ENCODE data around the gene RESP18. TPM values are rescaled to one million over a fixed set of nuclear protein-coding genes. Genes with fewer than 3 reads are reported as not detected.

Gene RESP18
- total and polyA plus RNA-seq, 2 donors (not counting 1 experiment from before 2014, with no cell fraction given): not detected

DNA sequence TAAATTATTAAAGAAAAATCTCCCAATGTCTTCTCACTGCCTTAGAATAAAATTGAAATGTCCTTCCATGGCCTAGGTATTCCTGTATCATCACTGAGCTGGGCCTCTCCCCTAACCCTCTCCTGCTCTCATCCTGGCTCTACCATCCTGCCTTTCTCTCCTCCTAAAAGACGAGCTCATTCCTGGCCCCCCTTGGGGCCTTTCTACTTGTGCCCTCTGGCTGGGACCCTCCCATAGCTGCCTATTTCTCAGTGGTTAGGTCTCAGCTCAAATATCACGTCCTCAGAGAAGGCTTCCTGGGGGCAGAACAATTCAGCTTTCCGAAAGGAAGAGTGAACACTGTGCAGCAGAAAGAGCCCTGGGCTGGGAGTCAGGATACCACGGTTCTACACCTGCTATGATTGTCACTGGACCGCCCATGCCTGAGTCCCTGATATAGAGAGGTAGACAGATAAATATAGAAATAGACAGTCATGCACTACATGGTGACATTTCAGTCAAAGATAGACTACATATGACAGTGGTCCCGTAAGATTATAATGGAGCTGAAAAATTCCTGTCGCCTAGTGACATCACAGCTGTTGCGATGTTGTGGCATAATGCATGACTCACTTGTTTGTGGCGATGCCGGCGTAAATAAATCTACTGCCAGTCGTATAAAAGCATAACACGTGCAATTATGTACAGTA lies 45.8 kb upstream of the RESP18 start:
- no peak overlapping the region for H3K4me2 ChIP-seq (ENCODE audit: extremely low read depth, insufficient read depth, low read length)
- TF ChIP-seq, protein P1, sequence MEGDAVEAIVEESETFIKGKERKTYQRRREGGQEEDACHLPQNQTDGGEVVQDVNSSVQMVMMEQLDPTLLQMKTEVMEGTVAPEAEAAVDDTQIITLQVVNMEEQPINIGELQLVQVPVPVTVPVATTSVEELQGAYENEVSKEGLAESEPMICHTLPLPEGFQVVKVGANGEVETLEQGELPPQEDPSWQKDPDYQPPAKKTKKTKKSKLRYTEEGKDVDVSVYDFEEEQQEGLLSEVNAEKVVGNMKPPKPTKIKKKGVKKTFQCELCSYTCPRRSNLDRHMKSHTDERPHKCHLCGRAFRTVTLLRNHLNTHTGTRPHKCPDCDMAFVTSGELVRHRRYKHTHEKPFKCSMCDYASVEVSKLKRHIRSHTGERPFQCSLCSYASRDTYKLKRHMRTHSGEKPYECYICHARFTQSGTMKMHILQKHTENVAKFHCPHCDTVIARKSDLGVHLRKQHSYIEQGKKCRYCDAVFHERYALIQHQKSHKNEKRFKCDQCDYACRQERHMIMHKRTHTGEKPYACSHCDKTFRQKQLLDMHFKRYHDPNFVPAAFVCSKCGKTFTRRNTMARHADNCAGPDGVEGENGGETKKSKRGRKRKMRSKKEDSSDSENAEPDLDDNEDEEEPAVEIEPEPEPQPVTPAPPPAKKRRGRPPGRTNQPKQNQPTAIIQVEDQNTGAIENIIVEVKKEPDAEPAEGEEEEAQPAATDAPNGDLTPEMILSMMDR (conservative IDR thresholded peaks at IDR 0.05 in 1 of 2, IDR thresholded peaks at IDR 0.05 in 1 of 2; ENCODE audit: low read depth in 1 of 2, low read length in 2 of 2): no peak
- no peak for TF ChIP-seq EZH2 (IDR thresholded peaks at IDR 0.05; ENCODE audit: low read length, missing control alignments)
- no peaks in the 10 kb centered on the region for H4K20me1 ChIP-seq (ENCODE audit: control insufficient read depth, extremely low read depth, insufficient read depth, low read length)
- H3K9me3 ChIP-seq (ENCODE audit: control insufficient read depth, insufficient read depth, low read depth, low read length): no peaks in the 10 kb centered on the region
- H3K4me3 ChIP-seq (replicated peaks in 1 of 4; ENCODE audit: control extremely low read depth in 1 of 4, insufficient read depth in 1 of 4, low read depth in 3 of 4, low read length in 4 of 4): no peak overlapping the region
- no peak overlapping the region for H3K27ac ChIP-seq (ENCODE audit: insufficient read depth, low read length)
- no peaks in the 10 kb centered on the region for H3K4me1 ChIP-seq (ENCODE audit: control insufficient read depth, extremely low read depth, insufficient read depth, low read length)
- H3K9ac ChIP-seq (ENCODE audit: insufficient read depth, low read length): no peak overlapping the region
- H3K27me3 ChIP-seq (ENCODE audit: control insufficient read depth, insufficient read depth, low read length): no peaks in the 10 kb centered on the region
- no peaks in the 10 kb centered on the region for H3K79me2 ChIP-seq (ENCODE audit: control insufficient read depth, insufficient read depth, low read length)
- no peak overlapping the region for H2AFZ ChIP-seq (ENCODE audit: low read length)
- no peak for DNase-seq (ENCODE audit: low read depth in 2 of 2)
- peaks cover 17% of the 10 kb centered on the region for H3K36me3 ChIP-seq (ENCODE audit: control insufficient read depth, insufficient read depth, low read length)

DNA sequence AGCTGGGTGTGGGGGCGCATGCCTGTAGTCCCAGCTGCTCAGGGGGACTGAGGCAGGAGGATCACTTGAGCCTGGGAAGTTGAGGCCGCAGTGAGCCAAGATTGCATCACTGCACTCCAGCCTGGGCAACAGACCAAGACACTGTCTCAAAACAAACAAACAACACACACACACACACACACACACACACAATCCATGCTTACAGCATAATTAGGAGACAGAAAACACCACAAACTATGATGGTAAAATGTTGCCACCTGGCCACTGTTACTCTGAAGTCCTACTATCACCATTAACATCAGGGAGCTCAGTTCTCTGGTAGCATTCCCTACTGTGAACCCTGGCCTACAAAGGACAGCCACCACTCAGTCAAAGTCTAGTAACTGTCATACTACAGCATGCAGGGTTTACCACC lies 36.9 kb upstream of the RESP18 start:
- Histone ChIP-seq H3K9me3 (ENCODE audit: control insufficient read depth, insufficient read depth, low read depth, low read length) (no peaks in the 10 kb centered on the region), H3K9ac (ENCODE audit: insufficient read depth, low read length) (no peak overlapping the region)

DNA sequence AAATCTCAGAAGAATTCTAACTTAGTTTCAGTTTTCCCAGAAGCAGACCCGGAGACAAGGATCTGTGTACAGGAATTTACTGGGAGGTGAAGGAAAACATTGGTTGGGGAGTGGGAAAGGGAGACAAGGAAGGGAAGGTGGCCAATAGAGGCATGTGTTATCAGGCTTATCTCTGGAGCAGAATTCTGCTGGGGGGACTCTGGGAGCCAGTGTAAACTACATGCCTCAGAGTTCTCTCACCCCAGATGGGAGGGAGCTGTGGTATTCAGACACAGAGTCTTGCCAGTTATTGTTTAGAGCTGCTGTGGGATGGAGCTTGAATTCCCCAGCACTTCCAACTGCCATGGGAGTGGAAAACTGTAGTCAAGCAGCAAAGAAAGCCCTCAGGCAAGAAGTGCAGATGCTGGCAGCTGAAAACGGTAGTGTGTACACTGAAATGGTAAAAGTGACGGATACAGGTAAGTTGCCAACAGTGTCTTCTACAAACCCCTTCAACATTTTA lies 36.2 kb upstream of the RESP18 start:
- Histone ChIP-seq H3K36me3 (ENCODE audit: control insufficient read depth, insufficient read depth, low read length) (no peaks in the 10 kb centered on the region), H3K9me3 (ENCODE audit: control insufficient read depth, insufficient read depth, low read depth, low read length) (no peaks in the 10 kb centered on the region), H3K9ac (ENCODE audit: insufficient read depth, low read length) (no peak overlapping the region), H3K4me2 (ENCODE audit: extremely low read depth, insufficient read depth, low read length) (peak overlapping the region; percentile 39), H3K4me1 (ENCODE audit: control insufficient read depth, extremely low read depth, insufficient read depth, low read length) (peaks cover 6% of the 10 kb centered on the region), H4K20me1 (ENCODE audit: control insufficient read depth, extremely low read depth, insufficient read depth, low read length) (no peaks in the 10 kb centered on the region), H2AFZ (ENCODE audit: low read length) (no peak overlapping the region), H3K79me2 (ENCODE audit: control insufficient read depth, insufficient read depth, low read length) (no peaks in the 10 kb centered on the region), H3K27me3 (ENCODE audit: control insufficient read depth, insufficient read depth, low read length) (no peaks in the 10 kb centered on the region), H3K27ac (ENCODE audit: insufficient read depth, low read length) (no peak overlapping the region), H3K4me3 (replicated peaks in 1 of 4; ENCODE audit: control extremely low read depth in 1 of 4, insufficient read depth in 1 of 4, low read depth in 3 of 4, low read length in 4 of 4) (peak overlapping the region in 2 of 4 experiments; percentile 17 to 25)
- no peak for TF ChIP-seq EZH2 (IDR thresholded peaks at IDR 0.05; ENCODE audit: low read length, missing control alignments)
- TF ChIP-seq, protein P1 (conservative IDR thresholded peaks at IDR 0.05 in 1 of 2, IDR thresholded peaks at IDR 0.05 in 1 of 2; ENCODE audit: low read depth in 1 of 2, low read length in 2 of 2): no peak
- DNase-seq (ENCODE audit: low read depth in 2 of 2): peak; percentile 78 to 96

More for the DNA sequence above, 36.9 kb upstream of the RESP18 start:
- no peak overlapping the region for H2AFZ ChIP-seq (ENCODE audit: low read length)
- peaks cover 6% of the 10 kb centered on the region for H3K4me1 ChIP-seq (ENCODE audit: control insufficient read depth, extremely low read depth, insufficient read depth, low read length)
- TF ChIP-seq EZH2 (IDR thresholded peaks at IDR 0.05; ENCODE audit: low read length, missing control alignments): no peak
- TF ChIP-seq, protein P1 (conservative IDR thresholded peaks at IDR 0.05 in 1 of 2, IDR thresholded peaks at IDR 0.05 in 1 of 2; ENCODE audit: low read depth in 1 of 2, low read length in 2 of 2): no peak
- no peaks in the 10 kb centered on the region for H3K27me3 ChIP-seq (ENCODE audit: control insufficient read depth, insufficient read depth, low read length)
- H3K27ac ChIP-seq (ENCODE audit: insufficient read depth, low read length): no peak overlapping the region
- H3K4me2 ChIP-seq (ENCODE audit: extremely low read depth, insufficient read depth, low read length): peak overlapping the region; percentile 13
- peak; percentile 74 to 86 for DNase-seq (ENCODE audit: low read depth in 2 of 2)
- H4K20me1 ChIP-seq (ENCODE audit: control insufficient read depth, extremely low read depth, insufficient read depth, low read length): no peaks in the 10 kb centered on the region
- no peaks in the 10 kb centered on the region for H3K79me2 ChIP-seq (ENCODE audit: control insufficient read depth, insufficient read depth, low read length)
- no peaks in the 10 kb centered on the region for H3K36me3 ChIP-seq (ENCODE audit: control insufficient read depth, insufficient read depth, low read length)
- no peak overlapping the region for H3K4me3 ChIP-seq (replicated peaks in 1 of 4; ENCODE audit: control extremely low read depth in 1 of 4, insufficient read depth in 1 of 4, low read depth in 3 of 4, low read length in 4 of 4)
